ENCODE measurements around the gene CDK13.

DNA sequence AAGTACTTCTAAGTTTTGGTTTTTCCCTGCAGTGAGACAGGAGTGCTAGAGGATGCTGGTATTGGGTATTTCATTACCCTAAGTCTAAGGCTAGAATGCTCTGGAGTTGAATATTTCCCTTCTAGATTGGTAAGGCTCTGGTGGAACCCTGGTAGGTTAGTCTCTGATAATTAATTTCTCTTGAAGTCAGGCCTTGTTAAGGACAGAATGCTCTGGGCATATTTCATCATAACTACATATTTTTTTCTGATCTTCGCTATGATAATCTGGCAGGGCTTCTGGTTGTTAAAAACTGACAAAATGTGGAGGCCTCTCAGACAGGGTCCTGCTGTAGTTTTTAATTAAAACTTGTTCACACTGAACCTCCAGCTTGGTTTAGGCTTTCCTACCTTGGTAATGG is 83.8 kb downstream of the CDK13 start:
- TF ChIP-seq, protein P1, sequence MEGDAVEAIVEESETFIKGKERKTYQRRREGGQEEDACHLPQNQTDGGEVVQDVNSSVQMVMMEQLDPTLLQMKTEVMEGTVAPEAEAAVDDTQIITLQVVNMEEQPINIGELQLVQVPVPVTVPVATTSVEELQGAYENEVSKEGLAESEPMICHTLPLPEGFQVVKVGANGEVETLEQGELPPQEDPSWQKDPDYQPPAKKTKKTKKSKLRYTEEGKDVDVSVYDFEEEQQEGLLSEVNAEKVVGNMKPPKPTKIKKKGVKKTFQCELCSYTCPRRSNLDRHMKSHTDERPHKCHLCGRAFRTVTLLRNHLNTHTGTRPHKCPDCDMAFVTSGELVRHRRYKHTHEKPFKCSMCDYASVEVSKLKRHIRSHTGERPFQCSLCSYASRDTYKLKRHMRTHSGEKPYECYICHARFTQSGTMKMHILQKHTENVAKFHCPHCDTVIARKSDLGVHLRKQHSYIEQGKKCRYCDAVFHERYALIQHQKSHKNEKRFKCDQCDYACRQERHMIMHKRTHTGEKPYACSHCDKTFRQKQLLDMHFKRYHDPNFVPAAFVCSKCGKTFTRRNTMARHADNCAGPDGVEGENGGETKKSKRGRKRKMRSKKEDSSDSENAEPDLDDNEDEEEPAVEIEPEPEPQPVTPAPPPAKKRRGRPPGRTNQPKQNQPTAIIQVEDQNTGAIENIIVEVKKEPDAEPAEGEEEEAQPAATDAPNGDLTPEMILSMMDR (IDR thresholded peaks at IDR 0.05): no peak
- TF ChIP-seq RAD21 (conservative IDR thresholded peaks at IDR 0.05 in 1 of 2, IDR thresholded peaks at IDR 0.05 in 1 of 2) (no peak), CBX2 (IDR thresholded peaks at IDR 0.05; ENCODE audit: borderline replicate concordance, low read depth) (no peak)
- TF ChIP-seq, protein P2, sequence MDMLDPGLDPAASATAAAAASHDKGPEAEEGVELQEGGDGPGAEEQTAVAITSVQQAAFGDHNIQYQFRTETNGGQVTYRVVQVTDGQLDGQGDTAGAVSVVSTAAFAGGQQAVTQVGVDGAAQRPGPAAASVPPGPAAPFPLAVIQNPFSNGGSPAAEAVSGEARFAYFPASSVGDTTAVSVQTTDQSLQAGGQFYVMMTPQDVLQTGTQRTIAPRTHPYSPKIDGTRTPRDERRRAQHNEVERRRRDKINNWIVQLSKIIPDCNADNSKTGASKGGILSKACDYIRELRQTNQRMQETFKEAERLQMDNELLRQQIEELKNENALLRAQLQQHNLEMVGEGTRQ (IDR thresholded peaks at IDR 0.05): no peak

All from A549 (cell line).